ENCODE measurements around the gene CST7.

Gene CST7

DNA sequence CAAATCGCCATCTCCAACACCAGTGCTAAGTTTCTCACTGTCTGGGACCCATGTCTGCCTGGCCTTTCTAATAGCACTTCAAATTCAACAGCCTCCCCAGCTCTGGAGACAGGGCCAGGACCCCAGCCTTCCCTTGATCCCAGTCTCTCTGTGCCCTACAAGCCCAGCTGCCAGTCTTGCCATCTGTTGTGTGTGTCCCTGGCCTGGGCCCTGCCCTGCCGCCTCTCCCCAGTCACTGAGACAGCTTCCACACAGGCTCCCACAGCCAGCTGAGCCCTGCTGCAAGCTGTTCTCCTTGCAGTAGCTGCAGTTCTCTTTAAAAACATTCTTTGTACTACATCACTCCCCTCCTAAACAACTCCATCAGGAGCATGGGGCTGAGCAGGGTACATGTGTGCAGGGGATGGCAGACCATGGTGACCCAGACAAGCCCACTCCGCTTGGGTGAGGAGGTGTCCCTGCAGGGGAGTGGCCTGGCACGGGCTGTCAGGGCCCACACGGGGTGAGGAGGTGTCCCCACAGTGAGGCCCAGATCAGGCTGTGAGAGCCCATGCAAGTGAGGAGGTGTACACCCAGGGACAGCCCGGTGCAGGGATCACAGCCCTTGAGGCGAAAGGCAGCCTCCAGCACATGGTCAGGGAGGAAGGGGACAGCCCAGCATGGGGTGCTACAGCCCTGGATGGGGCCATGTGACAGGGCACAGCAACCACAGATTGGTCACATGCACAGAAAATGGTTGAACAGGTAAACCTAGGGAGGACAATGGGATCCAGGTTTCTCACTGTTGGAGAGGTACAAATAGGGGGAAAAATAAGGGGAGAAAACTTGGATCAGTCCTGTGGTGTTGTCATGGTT, 16.2 kb downstream of the CST7 start:
- no peak for FAIRE-seq

- no peak for FAIRE-seq
These were observed 17.4 kb downstream of the CST7 start for GRCh38 chr20:24966317-24967012.

- FAIRE-seq = no peak
These were observed 19.3 kb downstream of the CST7 start for GRCh38 chr20:24968278-24968800.

GRCh38 chr20:24969186-24970029, 20.3 kb downstream of the CST7 start:
- no peak for FAIRE-seq

DNA sequence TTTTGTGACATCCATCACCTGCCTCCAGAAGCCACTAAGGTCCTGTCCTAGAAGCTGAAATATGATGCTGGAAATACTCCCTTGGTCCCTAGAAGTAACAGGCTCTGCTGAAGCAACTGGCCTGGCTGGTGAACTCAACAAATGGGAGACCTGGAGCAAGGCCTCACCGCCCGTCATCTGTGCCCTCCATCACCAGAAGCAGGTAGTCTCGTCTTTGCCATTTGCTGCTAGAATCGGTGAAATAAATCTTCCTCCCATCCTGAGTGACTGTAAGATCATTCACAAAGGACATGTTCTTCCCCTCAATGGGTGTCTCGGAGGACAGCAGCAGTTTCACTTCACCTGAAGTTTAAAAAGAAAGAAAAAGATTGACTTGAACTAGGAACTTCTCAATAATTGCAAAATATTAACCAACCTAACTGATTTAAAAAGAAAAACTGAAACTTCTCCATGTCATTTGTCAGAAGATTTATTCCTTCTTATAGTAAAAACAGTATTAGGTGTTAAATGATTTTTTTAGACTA, 21.0 kb downstream of the CST7 start:
- FAIRE-seq = no peak

DNA sequence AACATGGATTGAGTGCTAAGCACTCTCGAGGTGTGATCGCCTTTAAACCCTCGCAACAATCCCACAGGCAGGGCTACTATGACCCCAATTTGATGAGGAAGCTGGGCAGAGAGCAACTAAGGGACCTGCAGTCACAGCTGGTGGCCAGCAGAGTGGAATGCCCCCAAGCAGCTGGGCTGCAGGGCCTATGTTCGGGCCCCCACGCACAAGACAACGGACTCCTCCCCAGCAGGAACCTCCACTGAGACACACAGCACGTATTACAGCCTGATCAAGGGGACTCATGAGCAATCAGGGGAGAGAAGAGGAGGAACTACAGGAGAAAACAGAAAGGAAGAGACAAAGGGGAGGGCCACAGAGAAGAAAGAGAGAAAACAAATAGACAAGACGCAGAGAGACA, 21.7 kb downstream of the CST7 start:
- no peak for FAIRE-seq

GRCh38 chr20:24971376-24972101, 22.5 kb downstream of the CST7 start:
- FAIRE-seq = no peak

GRCh38 chr20:24972341-24972740, 23.3 kb downstream of the CST7 start:
- no peak for FAIRE-seq

GRCh38 chr20:24977336-24977735, 28.3 kb downstream of the CST7 start:
- no peak for FAIRE-seq

GRCh38 chr20:24977797-24978196, 28.7 kb downstream of the CST7 start:
- no peak for FAIRE-seq

DNA sequence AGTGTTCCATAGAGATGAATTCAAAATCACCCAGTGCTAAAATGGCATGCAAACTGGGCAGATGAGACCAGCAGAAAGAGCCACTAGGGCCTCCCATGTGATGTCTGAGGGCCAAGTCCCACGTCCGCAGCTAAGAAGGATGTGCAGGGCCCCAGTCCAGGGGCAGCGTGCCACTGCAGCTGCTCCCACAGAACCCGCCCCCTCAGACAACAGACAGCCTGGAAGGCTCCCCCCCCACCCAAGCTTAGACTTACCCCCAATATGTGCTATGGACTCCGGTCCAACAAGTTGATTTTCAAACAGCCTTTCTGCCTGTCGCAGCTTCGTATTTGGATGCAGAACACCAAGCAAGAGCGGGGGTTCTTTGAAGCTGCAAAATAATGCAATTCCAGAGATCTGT, 29.4 kb downstream of the CST7 start:
- FAIRE-seq = no peak

- FAIRE-seq = no peak
These were observed 30.2 kb downstream of the CST7 start for GRCh38 chr20:24979036-24979960.

- FAIRE-seq = no peak
These were observed 31.4 kb downstream of the CST7 start for GRCh38 chr20:24980291-24981053.

- FAIRE-seq = no peak
These were observed 32.2 kb downstream of the CST7 start for GRCh38 chr20:24981282-24981681.

DNA sequence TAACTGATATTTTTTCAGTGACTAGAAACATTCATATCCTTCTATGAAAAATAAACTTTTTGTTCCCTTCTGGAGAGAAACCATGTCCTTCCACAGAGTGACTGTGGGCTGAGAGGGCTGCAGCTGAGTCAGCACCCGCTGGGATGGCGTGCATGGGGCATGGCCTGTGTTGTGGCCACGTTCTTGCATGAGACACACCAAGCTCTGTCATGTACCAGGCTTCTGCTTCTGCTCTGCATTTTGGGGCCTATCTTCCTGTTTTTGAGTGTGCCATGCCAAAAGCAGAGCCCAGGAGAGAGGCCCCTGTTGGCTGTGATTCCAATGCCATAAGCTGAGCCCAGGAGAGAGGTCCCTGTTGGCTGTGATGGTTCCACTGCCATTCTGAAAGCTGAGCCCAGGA, 32.7 kb downstream of the CST7 start:
- no peak for FAIRE-seq

GRCh38 chr20:24983896-24984295, 34.8 kb downstream of the CST7 start:
- no peak for FAIRE-seq

DNA sequence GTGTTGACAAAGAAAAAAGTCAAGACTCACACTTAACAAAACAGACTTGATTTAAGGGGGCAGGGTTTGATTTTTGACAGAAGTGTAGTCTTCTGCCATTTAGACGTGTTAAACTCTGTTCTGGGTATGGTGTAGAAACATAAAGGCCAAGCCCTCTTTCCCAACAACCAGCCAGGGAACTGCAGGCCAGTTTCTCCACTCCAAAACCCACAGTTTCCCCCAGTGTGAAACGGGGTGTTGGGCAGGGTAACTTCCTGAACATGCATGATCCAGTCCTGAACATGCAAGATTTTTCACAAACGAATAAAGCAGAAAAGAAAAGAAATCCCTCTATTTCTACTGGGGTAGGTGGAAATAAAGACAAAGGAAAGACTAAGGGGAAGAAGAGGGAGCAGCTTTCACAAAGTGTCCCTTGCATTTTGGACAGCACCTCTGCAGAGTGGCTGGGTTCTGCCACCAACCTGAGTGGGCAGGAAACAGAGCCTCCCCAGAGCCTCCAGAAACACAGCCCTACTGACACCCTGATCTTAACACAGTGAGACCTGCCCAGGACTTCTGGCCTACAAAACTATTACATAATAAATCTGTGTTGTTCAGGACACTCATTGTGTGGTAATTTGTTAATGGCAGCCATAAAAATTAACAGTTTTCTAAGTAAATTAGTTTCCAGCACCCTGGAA, 36.0 kb downstream of the CST7 start:
- no peak for FAIRE-seq

DNA sequence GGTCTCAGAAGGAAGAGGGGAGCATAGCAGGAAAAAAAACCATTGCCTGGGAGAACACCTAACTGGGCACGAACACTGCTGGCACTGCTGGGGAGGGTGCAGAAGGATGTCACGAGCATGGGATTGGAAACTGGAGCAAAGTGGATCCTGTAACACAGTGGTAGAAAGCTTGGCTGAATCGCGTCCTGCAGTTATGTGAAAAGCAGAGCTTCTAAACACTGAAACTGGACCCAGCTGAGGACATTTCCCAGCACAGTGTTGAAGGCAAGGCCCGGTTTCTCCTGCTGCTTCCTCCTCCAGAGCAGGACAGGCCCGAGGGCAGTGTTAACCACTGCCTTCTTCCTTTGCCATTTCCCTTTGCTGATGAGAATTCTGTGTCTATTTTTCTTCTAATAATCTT, 36.7 kb downstream of the CST7 start:
- FAIRE-seq = no peak

- no peak for FAIRE-seq
These were observed 37.5 kb downstream of the CST7 start for GRCh38 chr20:24986436-24987015.

All from endometrium (tissue), 2 donors.